Measurements from ENCODE around the gene DHTKD1. TPM values are rescaled to one million over a fixed set of nuclear protein-coding genes. Genes with fewer than 3 reads are reported as not detected.
A peak's percentile ranks its signal among the peaks of the same experiment; 100 is the strongest.

Gene DHTKD1
- total RNA-seq, 1 experiment from 2014 or later = 61.4 TPM

GRCh38 chr10:12041766-12042408 is 26.9 kb upstream of the DHTKD1 start:
- BruUV-seq (replicated peaks) = no TSS peak

GRCh38 chr10:12042409-12042796 is 26.4 kb upstream of the DHTKD1 start:
- peak; percentile 54 to 64 for DNase-seq
- BruUV-seq (replicated peaks) = no TSS peak
- Mint-ChIP-seq H3K27ac (ENCODE audit: unreplicated experiment) (peak overlapping the region; percentile 94), H3K27me3 (ENCODE audit: insufficient read depth, unreplicated experiment) (peaks cover 3% of the 10 kb centered on the region), H3K9me3 (ENCODE audit: unreplicated experiment) (no peaks in the 10 kb centered on the region), H3K4me3 (ENCODE audit: unreplicated experiment) (peak overlapping the region; percentile 80), H3K4me1 (ENCODE audit: low read depth, unreplicated experiment) (peaks cover 18% of the 10 kb centered on the region), H3K36me3 (ENCODE audit: insufficient read depth, unreplicated experiment) (peaks cover 23% of the 10 kb centered on the region)
- ChIA-PET POLR2A (interaction anchor here (0.6 to 1.9 kb wide), 11 partner anchors 8 to 1118 kb away, joined by 3 to 25 read pairs (median 6); partner anchors contain the start of genes CDC123, DHTKD1 and NUDT5), CTCF (interaction anchor here (0.9 to 1.9 kb wide), 6 partner anchors 9 to 338 kb away, joined by 3 to 7 read pairs (median 4); partner anchors contain the start of gene DHTKD1)
- Histone ChIP-seq H3K27me3 (replicated peaks; ENCODE audit: control insufficient read depth, insufficient read depth, low read length) (no peaks in the 10 kb centered on the region), H3K4me1 (peaks cover 14% of the 10 kb centered on the region), H3K36me3 (ENCODE audit: control insufficient read depth, insufficient read depth, low read length) (no peaks in the 10 kb centered on the region), H3K4me3 (ENCODE audit: low read depth, low read length) (peak overlapping the region; percentile 94), H3K9me3 (no peaks in the 10 kb centered on the region)
- intact Hi-C loops (cut with micrococcal nuclease; ENCODE audit: unreplicated experiment) = loop anchor here (2.0 to 5.0 kb wide), 3 partner anchors 88 to 210 kb away; no protein-coding TSS in a partner anchor
- TF ChIP-seq CTCF (IDR thresholded peaks at IDR 0.05; ENCODE audit: insufficient read depth in 1 of 2, low read depth in 1 of 2, low read length in 1 of 2, severe bottlenecking in 1 of 2, unreplicated experiment in 1 of 2) = no peak

More at GRCh38 chr10:12041766-12042408, 26.9 kb upstream of the DHTKD1 start:
- peak overlapping the region; percentile 94 for H3K4me3 ChIP-seq (ENCODE audit: low read depth, low read length)
- H3K4me3 Mint-ChIP-seq (ENCODE audit: unreplicated experiment) = peak overlapping the region; percentile 80
- H3K36me3 ChIP-seq (ENCODE audit: control insufficient read depth, insufficient read depth, low read length) = no peaks in the 10 kb centered on the region
- H3K4me1 ChIP-seq = peaks cover 14% of the 10 kb centered on the region
- ChIA-PET CTCF (interaction anchor here (1.4 to 1.9 kb wide), 5 partner anchors 8 to 138 kb away, joined by 4 to 7 read pairs (median 5); partner anchors contain the start of gene DHTKD1), POLR2A (interaction anchor here (0.6 to 1.9 kb wide), 9 partner anchors 9 to 355 kb away, joined by 3 to 25 read pairs (median 6); partner anchors contain the start of genes CDC123, DHTKD1 and NUDT5)
- peaks cover 23% of the 10 kb centered on the region for H3K36me3 Mint-ChIP-seq (ENCODE audit: insufficient read depth, unreplicated experiment)
- intact Hi-C loops (cut with micrococcal nuclease; ENCODE audit: unreplicated experiment) = loop anchor here (2.0 to 5.0 kb wide), 3 partner anchors 89 to 210 kb away; no protein-coding TSS in a partner anchor
- DNase-seq = peak in 1 of 2 experiments; percentile 41
- peaks cover 18% of the 10 kb centered on the region for H3K4me1 Mint-ChIP-seq (ENCODE audit: low read depth, unreplicated experiment)
- H3K9me3 Mint-ChIP-seq (ENCODE audit: unreplicated experiment) = no peaks in the 10 kb centered on the region
- H3K27me3 ChIP-seq (replicated peaks; ENCODE audit: control insufficient read depth, insufficient read depth, low read length) = no peaks in the 10 kb centered on the region
- no peak for TF ChIP-seq CTCF (IDR thresholded peaks at IDR 0.05; ENCODE audit: insufficient read depth in 1 of 2, low read depth in 1 of 2, low read length in 1 of 2, severe bottlenecking in 1 of 2, unreplicated experiment in 1 of 2)
- H3K27me3 Mint-ChIP-seq (ENCODE audit: insufficient read depth, unreplicated experiment) = peaks cover 2% of the 10 kb centered on the region
- peak overlapping the region; percentile 94 for H3K27ac Mint-ChIP-seq (ENCODE audit: unreplicated experiment)
- no peaks in the 10 kb centered on the region for H3K9me3 ChIP-seq

GRCh38 chr10:12042797-12043651 is 25.7 kb upstream of the DHTKD1 start, which contains the start of gene UPF2:
Gene UPF2 (minus strand): TSS chr10:12042809. CDS start chr10:12035423, 7,386 bp downstream.
- H3K27me3 Mint-ChIP-seq (ENCODE audit: insufficient read depth, unreplicated experiment) = peaks cover 3% of the 10 kb centered on the region
- intact Hi-C loops (cut with micrococcal nuclease; ENCODE audit: unreplicated experiment) = loop anchor here (1.0 to 5.0 kb wide), 4 partner anchors 25 to 211 kb away; partner anchors contain the start of gene DHTKD1
- peak; percentile 100 for DNase-seq
- H3K9me3 ChIP-seq = no peaks in the 10 kb centered on the region
- CTCF ChIA-PET = interaction anchor here (0.7 to 1.9 kb wide), 11 partner anchors 9 to 339 kb away, joined by 3 to 7 read pairs (median 3); partner anchors contain the start of gene DHTKD1
- no peaks in the 10 kb centered on the region for H3K27me3 ChIP-seq (replicated peaks; ENCODE audit: control insufficient read depth, insufficient read depth, low read length)
- peaks cover 18% of the 10 kb centered on the region for H3K4me1 Mint-ChIP-seq (ENCODE audit: low read depth, unreplicated experiment)
- peaks cover 23% of the 10 kb centered on the region for H3K36me3 Mint-ChIP-seq (ENCODE audit: insufficient read depth, unreplicated experiment)
- POLR2A ChIA-PET = interaction anchor here (0.6 to 1.9 kb wide), 19 partner anchors 8 to 1118 kb away, joined by 3 to 25 read pairs (median 5); partner anchors contain the start of genes CDC123, DHTKD1 and NUDT5
- no TSS peak for BruUV-seq (replicated peaks)
- no peak for TF ChIP-seq CTCF (IDR thresholded peaks at IDR 0.05; ENCODE audit: insufficient read depth in 1 of 2, low read depth in 1 of 2, low read length in 1 of 2, severe bottlenecking in 1 of 2, unreplicated experiment in 1 of 2)
- H3K27ac Mint-ChIP-seq (ENCODE audit: unreplicated experiment) = peak within 1 kb of the TSS; percentile 94
- no peaks in the 10 kb centered on the region for H3K36me3 ChIP-seq (ENCODE audit: control insufficient read depth, insufficient read depth, low read length)
- peaks cover 14% of the 10 kb centered on the region for H3K4me1 ChIP-seq
- peak within 1 kb of the TSS; percentile 94 for H3K4me3 ChIP-seq (ENCODE audit: low read depth, low read length)
- peak within 1 kb of the TSS; percentile 80 for H3K4me3 Mint-ChIP-seq (ENCODE audit: unreplicated experiment)
- no peaks in the 10 kb centered on the region for H3K9me3 Mint-ChIP-seq (ENCODE audit: unreplicated experiment)

Measured in Caco-2 (cell line).